Measurements from ENCODE around the gene PAPPA2. TPM values are rescaled to one million over a fixed set of nuclear protein-coding genes. Genes with fewer than 3 reads are reported as not detected.

The PAPPA2 gene
- total RNA-seq, 1 donor: 5.8 TPM

- Histone ChIP-seq H3K4me1 (ENCODE audit: insufficient read depth, low read length) (no peaks in the 10 kb centered on the region), H3K4me3 (ENCODE audit: insufficient read depth, low read length) (no peak overlapping the region), H3K27ac (ENCODE audit: low read depth, low read length) (no peak overlapping the region), H4K20me1 (ENCODE audit: insufficient read depth, low read length) (no peaks in the 10 kb centered on the region), H2AFZ (ENCODE audit: low read length) (no peak overlapping the region), H3K27me3 (ENCODE audit: insufficient read depth, low read length) (no peaks in the 10 kb centered on the region), H3K9me3 (ENCODE audit: low read depth, low read length) (no peaks in the 10 kb centered on the region), H3K79me2 (ENCODE audit: insufficient read depth, low read length) (no peaks in the 10 kb centered on the region), H3K36me3 (ENCODE audit: insufficient read depth, low read length) (no peaks in the 10 kb centered on the region), H3K4me2 (ENCODE audit: insufficient read depth, low read length) (no peak overlapping the region)
- DNase-seq (ENCODE audit: insufficient read length, low spot score, missing footprints): no peak
- TF ChIP-seq CTCF (IDR thresholded peaks at IDR 0.05; ENCODE audit: extremely low read depth, low read depth, low read length): no peak
Observed at GRCh38 chr1:176531921-176532897, 69.2 kb downstream of the PAPPA2 start.

- Histone ChIP-seq H3K79me2 (ENCODE audit: insufficient read depth, low read length) (no peaks in the 10 kb centered on the region), H3K4me2 (ENCODE audit: insufficient read depth, low read length) (no peak overlapping the region), H3K27ac (ENCODE audit: low read depth, low read length) (no peak overlapping the region), H3K9me3 (ENCODE audit: low read depth, low read length) (no peaks in the 10 kb centered on the region), H3K4me3 (ENCODE audit: insufficient read depth, low read length) (no peak overlapping the region), H4K20me1 (ENCODE audit: insufficient read depth, low read length) (no peaks in the 10 kb centered on the region), H3K36me3 (ENCODE audit: insufficient read depth, low read length) (no peaks in the 10 kb centered on the region), H3K4me1 (ENCODE audit: insufficient read depth, low read length) (no peaks in the 10 kb centered on the region), H3K27me3 (ENCODE audit: insufficient read depth, low read length) (no peaks in the 10 kb centered on the region), H2AFZ (ENCODE audit: low read length) (no peak overlapping the region)
- no peak for DNase-seq (ENCODE audit: insufficient read length, low spot score, missing footprints)
- TF ChIP-seq CTCF (IDR thresholded peaks at IDR 0.05; ENCODE audit: extremely low read depth, low read depth, low read length): no peak
Observed at GRCh38 chr1:176533020-176533419, 70.0 kb downstream of the PAPPA2 start.

GRCh38 chr1:176536588-176536987 lies 73.6 kb downstream of the PAPPA2 start:
- Histone ChIP-seq H2AFZ (ENCODE audit: low read length) (no peak overlapping the region), H4K20me1 (ENCODE audit: insufficient read depth, low read length) (no peaks in the 10 kb centered on the region), H3K4me3 (ENCODE audit: insufficient read depth, low read length) (no peak overlapping the region), H3K27ac (ENCODE audit: low read depth, low read length) (no peak overlapping the region), H3K27me3 (ENCODE audit: insufficient read depth, low read length) (no peaks in the 10 kb centered on the region), H3K4me2 (ENCODE audit: insufficient read depth, low read length) (no peak overlapping the region), H3K9me3 (ENCODE audit: low read depth, low read length) (no peaks in the 10 kb centered on the region), H3K36me3 (ENCODE audit: insufficient read depth, low read length) (no peaks in the 10 kb centered on the region), H3K79me2 (ENCODE audit: insufficient read depth, low read length) (no peaks in the 10 kb centered on the region), H3K4me1 (ENCODE audit: insufficient read depth, low read length) (no peaks in the 10 kb centered on the region)
- TF ChIP-seq CTCF (IDR thresholded peaks at IDR 0.05; ENCODE audit: extremely low read depth, low read depth, low read length): no peak
- no peak for DNase-seq (ENCODE audit: insufficient read length, low spot score, missing footprints)

- H3K36me3 ChIP-seq (ENCODE audit: insufficient read depth, low read length): no peaks in the 10 kb centered on the region
- H4K20me1 ChIP-seq (ENCODE audit: insufficient read depth, low read length): no peaks in the 10 kb centered on the region
- no peak overlapping the region for H3K27ac ChIP-seq (ENCODE audit: low read depth, low read length)
- H3K4me3 ChIP-seq (ENCODE audit: insufficient read depth, low read length): no peak overlapping the region
- H3K27me3 ChIP-seq (ENCODE audit: insufficient read depth, low read length): no peaks in the 10 kb centered on the region
- H2AFZ ChIP-seq (ENCODE audit: low read length): no peak overlapping the region
- no peaks in the 10 kb centered on the region for H3K79me2 ChIP-seq (ENCODE audit: insufficient read depth, low read length)
- H3K4me1 ChIP-seq (ENCODE audit: insufficient read depth, low read length): no peaks in the 10 kb centered on the region
- no peak overlapping the region for H3K4me2 ChIP-seq (ENCODE audit: insufficient read depth, low read length)
- no peak for DNase-seq (ENCODE audit: insufficient read length, low spot score, missing footprints)
- no peaks in the 10 kb centered on the region for H3K9me3 ChIP-seq (ENCODE audit: low read depth, low read length)
- no peak for TF ChIP-seq CTCF (IDR thresholded peaks at IDR 0.05; ENCODE audit: extremely low read depth, low read depth, low read length)
Observed at GRCh38 chr1:176539018-176539417, 76.0 kb downstream of the PAPPA2 start.
